B cell (primary cell): ENCODE data around the gene MICU2. TPM values are rescaled to one million over a fixed set of nuclear protein-coding genes. Genes with fewer than 3 reads are reported as not detected.

Experiments
- ATAC-seq: fragments of 200-7000 bp; cut with Tn5 transposase; one replicate; pipeline ENCODE4 v1.10.0; 2021; ENCODE audit warnings: low read depth, mild to moderate bottlenecking, moderate number of reproducible peaks, moderate library complexity
- CTCF ChIA-PET: fragments of 350-600 bp; sonication (Branson Sonifier 250); formaldehyde crosslinking; loops from one replicate; lab custom pipeline; 2021; ENCODE audit warnings: antibody characterized with exemption, inconsistent platforms; lab: Charles Lee
- POLR2A ChIA-PET: fragments of 350-600 bp; sonication (Branson Sonifier 250); formaldehyde crosslinking; loops from one replicate; lab custom pipeline; 2021; ENCODE audit warnings: antibody characterized with exemption; lab: Charles Lee
- DNase-seq: peaks from one replicate; pipeline ENCODE4 v3.0.0; 2013
- H2AFZ ChIP-seq: 2 replicates; pipeline ENCODE4 v1.6.1; 2012; ENCODE audit warnings: mild to moderate bottlenecking, low read depth, low read length; ENCODE audit not compliant: insufficient read depth, poor library complexity, severe bottlenecking
- H3K27ac ChIP-seq, 2 donors: 1 replicate in 1 of 2; 2 replicates in 1 of 2; pipeline ENCODE4 v1.5.1; 2012 to 2013; ENCODE audit warnings: low read length in 2 of 2, mild to moderate bottlenecking in 2 of 2, moderate library complexity in 1 of 2
- H3K27me3 ChIP-seq, 4 experiments: fragments of 200-600 bp in 1 of 4; sonication (generic) in 1 of 4; replicated peaks in 1 of 4; 1 replicate in 2 of 4; 2 replicates in 2 of 4; pipeline versions ENCODE4 v1.6.1 to v1.7.0; 2013 to 2016; ENCODE audit warnings: low read length in 3 of 4, mild to moderate bottlenecking in 2 of 4, mixed read lengths in 1 of 4, moderate library complexity in 1 of 4; ENCODE audit not compliant: insufficient read depth in 4 of 4, control insufficient read depth in 3 of 4; ENCODE audit errors: control extremely low read depth in 1 of 4
- H3K36me3 ChIP-seq, 2 experiments: replicated peaks in 1 of 2; 1 replicate in 1 of 2; 2 replicates in 1 of 2; pipeline versions ENCODE4 v1.6.1 to v1.7.1; 2013; ENCODE audit warnings: low read length in 1 of 2; ENCODE audit not compliant: insufficient read depth in 2 of 2, control insufficient read depth in 1 of 2; ENCODE audit errors: control extremely low read depth in 1 of 2, extremely low read depth in 1 of 2
- H3K4me1 ChIP-seq, 2 donors: fragments of 200-600 bp in 1 of 2; sonication (generic) in 1 of 2; 1 replicate in 1 of 2; 2 replicates in 1 of 2; pipeline versions ENCODE4 v1.5.1 to v1.6.1; 2013 to 2017; ENCODE audit warnings: low read length in 2 of 2; ENCODE audit not compliant: control insufficient read depth in 2 of 2, insufficient read depth in 2 of 2
- H3K4me2 ChIP-seq: replicated peaks from 2 replicates; pipeline ENCODE3; 2012; ENCODE audit warnings: mild to moderate bottlenecking, low read depth, low read length; ENCODE audit not compliant: poor library complexity, severe bottlenecking
- H3K4me3 ChIP-seq, 5 experiments: fragments of 200-600 bp in 1 of 5; sonication (generic) in 1 of 5; 1 replicate in 3 of 5; 2 replicates in 2 of 5; pipeline versions ENCODE4 v1.5.1 to v1.7.0; 2011 to 2016; ENCODE audit warnings: low read length in 4 of 5, mild to moderate bottlenecking in 4 of 5, low read depth in 2 of 5, control low read depth in 1 of 5, moderate library complexity in 1 of 5; ENCODE audit not compliant: insufficient read depth in 1 of 5; ENCODE audit errors: control extremely low read depth in 1 of 5, extremely low read depth in 1 of 5
- H3K79me2 ChIP-seq: fragments of 200-600 bp; sonication (generic); one replicate; pipeline ENCODE4 v1.6.0; 2016; ENCODE audit warnings: low read length; ENCODE audit not compliant: control insufficient read depth, insufficient read depth
- H3K9ac ChIP-seq: fragments of 200-600 bp; sonication (generic); 2 replicates; pipeline ENCODE4 v1.6.1; 2017; ENCODE audit warnings: mild to moderate bottlenecking, low read length, moderate library complexity
- H3K9me3 ChIP-seq, 3 donors: one replicate each; pipeline versions ENCODE4 v1.6.1 to v1.7.1; 2013; ENCODE audit warnings: low read length in 2 of 3; ENCODE audit not compliant: control insufficient read depth in 2 of 3, insufficient read depth in 1 of 3; ENCODE audit errors: control extremely low read depth in 1 of 3
- H4K20me1 ChIP-seq: 2 replicates; pipeline ENCODE4 v1.6.0; 2012; ENCODE audit warnings: mild to moderate bottlenecking, low read length; ENCODE audit not compliant: insufficient read depth, control insufficient read depth, poor library complexity, severe bottlenecking
- H3K27ac Mint-ChIP-seq: one replicate; pipeline ENCODE4 v1.8.0; 2021; ENCODE audit warnings: mixed read lengths
- H3K27me3 Mint-ChIP-seq: one replicate; pipeline ENCODE4 v1.8.0; 2021; ENCODE audit warnings: mixed read lengths
- H3K4me1 Mint-ChIP-seq: one replicate; pipeline ENCODE4 v1.8.0; 2021; ENCODE audit warnings: mixed read lengths
- H3K4me3 Mint-ChIP-seq: one replicate; pipeline ENCODE4 v1.8.0; 2021; ENCODE audit warnings: mixed read lengths
- H3K9me3 Mint-ChIP-seq: one replicate; pipeline ENCODE4 v1.8.0; 2022; ENCODE audit warnings: mixed read lengths; ENCODE audit not compliant: insufficient read depth
- EZH2 ChIP-seq: IDR thresholded peaks from 2 replicates; pipeline ENCODE4 v1.6.1; 2012; ENCODE audit warnings: borderline replicate concordance, low read depth, mild to moderate bottlenecking, moderate library complexity, low read length; ENCODE audit not compliant: insufficient read depth, poor library complexity, severe bottlenecking
- WGBS: methylation state at CpG from one replicate; pipeline ENCODE4 v1.1.5; 2013; ENCODE audit warnings: missing lambda C conversion rate; ENCODE audit not compliant: insufficient coverage; 5-methylcytosine and 5-hydroxymethylcytosine counted together
- intact Hi-C: fragments of 100-400 bp; cut with micrococcal nuclease; formaldehyde crosslinking; loops from one replicate; pipeline ENCODE4 v1.10.0; 2022
- polyA plus RNA-seq: library from polyadenylated mRNA; depleted of rRNA; stranded (reverse); fragments of >200 nt; gene quantifications from 2 replicates; pipeline ENCODE4 v1.2.3, GENCODE V29; 2012
- total RNA-seq, 2 donors: library from RNA; stranded (reverse); fragments of 120-200 nt in 1 of 2; gene quantifications; 1 replicate in 1 of 2; 2 replicates in 1 of 2; pipeline versions ENCODE4 v1.2.3 to v1.2.4, GENCODE V29; 2013 to 2022
- TF ChIP-seq, protein P1 (sequence below): fragments of 200-600 bp; IDR thresholded peaks from one replicate; pipeline ENCODE4 v1.8.0; 2022; ENCODE audit warnings: antibody characterized with exemption, mild to moderate bottlenecking

MICU2 gene
- total and polyA plus RNA-seq, 2 donors (not counting 1 experiment from before 2014, with no cell fraction given), result 52.2 to 56.7 TPM

DNA sequence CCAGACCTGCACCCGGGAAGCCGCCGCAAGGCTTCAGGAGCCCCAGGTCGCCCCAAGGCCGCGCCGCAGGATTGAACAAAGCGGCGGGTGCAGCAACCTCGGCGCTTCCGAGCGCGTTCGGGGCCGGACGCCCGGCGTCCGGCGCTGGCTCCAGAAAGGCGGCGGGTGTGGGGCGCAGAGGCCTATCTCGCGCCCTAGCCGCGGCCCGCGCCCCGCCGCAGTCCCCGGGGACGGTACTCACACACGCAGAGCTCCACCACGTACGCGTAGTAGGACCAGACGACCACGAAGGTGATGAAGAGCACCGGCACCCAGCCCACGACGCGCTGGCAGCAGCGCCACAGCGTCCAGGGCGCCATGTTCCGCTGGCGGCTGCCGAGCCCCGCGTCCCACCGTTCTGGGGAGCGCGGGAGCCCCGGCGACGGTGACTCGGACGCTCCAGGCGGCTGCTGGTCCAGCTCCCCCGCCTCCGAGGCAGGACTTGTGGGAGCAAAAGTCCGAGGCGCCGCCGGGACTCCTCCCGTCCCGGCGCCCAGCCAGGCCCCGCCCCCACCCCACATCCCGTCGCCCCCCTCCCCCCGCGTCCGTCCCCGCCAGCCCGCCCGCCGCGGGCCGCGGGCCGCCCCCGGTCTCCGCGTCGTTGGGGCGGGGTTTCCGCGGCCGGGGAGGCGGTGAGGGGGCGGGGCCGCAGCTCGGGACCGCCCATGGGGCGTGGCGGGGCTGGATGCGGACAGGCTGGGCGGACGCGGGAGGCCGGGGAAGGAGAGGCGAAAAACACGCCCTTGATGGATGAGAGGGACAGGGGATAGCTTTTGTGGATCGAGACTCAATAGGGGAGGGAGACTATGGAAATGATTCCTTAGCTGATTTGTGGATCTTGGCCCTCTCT lies 144.9 kb downstream of the MICU2 start, which contains the start of gene ZDHHC20:
ZDHHC20 (minus strand) TSS at position 491 of the 889 bp plus-strand sequence; CDS start at position 359, 132 bp downstream.
- CTCF ChIA-PET, result interaction anchor here (0.8 to 2.0 kb wide), 4 partner anchors 9 to 161 kb away, joined by 3 to 24 read pairs (median 6); no protein-coding TSS in a partner anchor
- Mint-ChIP-seq H3K27ac (peak within 1 kb of the TSS; percentile 96), H3K9me3 (no peaks in the 10 kb centered on the region), H3K4me3 (peak within 1 kb of the TSS; percentile 93), H3K27me3 (no peaks in the 10 kb centered on the region), H3K4me1 (peaks cover 34% of the 10 kb centered on the region)
- peaks cover 49% of the 10 kb centered on the region for H3K79me2 ChIP-seq
- H3K4me3 ChIP-seq, result peak within 1 kb of the TSS; percentile 51 to 94 (median 85)
- ATAC-seq (peak; percentile 93), DNase-seq (peak; percentile 91)
- peaks cover 0 to under 1% (median 0%) of the 10 kb centered on the region in 3 donors for H3K9me3 ChIP-seq
- H3K27ac ChIP-seq, result peak within 1 kb of the TSS; percentile 64 to 86
- TF ChIP-seq EZH2, result no peak
- TF ChIP-seq, protein P1, sequence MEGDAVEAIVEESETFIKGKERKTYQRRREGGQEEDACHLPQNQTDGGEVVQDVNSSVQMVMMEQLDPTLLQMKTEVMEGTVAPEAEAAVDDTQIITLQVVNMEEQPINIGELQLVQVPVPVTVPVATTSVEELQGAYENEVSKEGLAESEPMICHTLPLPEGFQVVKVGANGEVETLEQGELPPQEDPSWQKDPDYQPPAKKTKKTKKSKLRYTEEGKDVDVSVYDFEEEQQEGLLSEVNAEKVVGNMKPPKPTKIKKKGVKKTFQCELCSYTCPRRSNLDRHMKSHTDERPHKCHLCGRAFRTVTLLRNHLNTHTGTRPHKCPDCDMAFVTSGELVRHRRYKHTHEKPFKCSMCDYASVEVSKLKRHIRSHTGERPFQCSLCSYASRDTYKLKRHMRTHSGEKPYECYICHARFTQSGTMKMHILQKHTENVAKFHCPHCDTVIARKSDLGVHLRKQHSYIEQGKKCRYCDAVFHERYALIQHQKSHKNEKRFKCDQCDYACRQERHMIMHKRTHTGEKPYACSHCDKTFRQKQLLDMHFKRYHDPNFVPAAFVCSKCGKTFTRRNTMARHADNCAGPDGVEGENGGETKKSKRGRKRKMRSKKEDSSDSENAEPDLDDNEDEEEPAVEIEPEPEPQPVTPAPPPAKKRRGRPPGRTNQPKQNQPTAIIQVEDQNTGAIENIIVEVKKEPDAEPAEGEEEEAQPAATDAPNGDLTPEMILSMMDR, result no peak
- intact Hi-C loops, result loop anchor here (1.0 to 10.0 kb wide), 8 partner anchors 18 to 557 kb away; partner anchors contain the start of genes FGF9, MICU2, MRPL57 and SKA3
- peak within 1 kb of the TSS; percentile 80 for H3K4me2 ChIP-seq
- H3K4me1 ChIP-seq, result peaks cover 13 to 17% of the 10 kb centered on the region in 2 donors
- H3K27me3 ChIP-seq, result no peaks in the 10 kb centered on the region
- H3K36me3 ChIP-seq, result no peaks in the 10 kb centered on the region
- peaks cover 23% of the 10 kb centered on the region for H4K20me1 ChIP-seq
- H3K9ac ChIP-seq, result peak within 1 kb of the TSS; percentile 87
- H2AFZ ChIP-seq, result peak within 1 kb of the TSS; percentile 79
- 0% methylated on average over 89 of the region's 107 CpGs for WGBS
- POLR2A ChIA-PET, result interaction anchor here (1.6 to 1.8 kb wide), 2 partner anchors 145 to 283 kb away, joined by 3 to 4 read pairs; partner anchors contain the start of genes MICU2, MRPL57 and SKA3
